A172 (cell line): ENCODE measurements around the gene SGK2. TPM values are rescaled to one million over a fixed set of nuclear protein-coding genes. Genes with fewer than 3 reads are reported as not detected.
"Not testable (repeated sequence)": the region's sequence is repeated elsewhere in the genome, so short reads cannot be mapped to it uniquely, and the experiment has no call there.

Source experiments
- DNase-seq: peaks from one replicate; pipeline ENCODE4 v3.0.0-alpha.2; 2015; ENCODE audit warnings: low spot score
- total RNA-seq: library from RNA; depleted of rRNA; stranded (reverse); fragments of >200 nt; shearing (Covaris generic); gene quantifications from 2 replicates; pipeline ENCODE4 v1.2.3, GENCODE V29; 2014

Gene SGK2
- total RNA-seq, 1 experiment from 2014 or later = not detected

GRCh38 chr20:43563429-43563828 lies 4.6 kb downstream of the SGK2 start:
- no peak for DNase-seq

GRCh38 chr20:43563991-43564390 lies 5.2 kb downstream of the SGK2 start:
- no peak for DNase-seq

DNA sequence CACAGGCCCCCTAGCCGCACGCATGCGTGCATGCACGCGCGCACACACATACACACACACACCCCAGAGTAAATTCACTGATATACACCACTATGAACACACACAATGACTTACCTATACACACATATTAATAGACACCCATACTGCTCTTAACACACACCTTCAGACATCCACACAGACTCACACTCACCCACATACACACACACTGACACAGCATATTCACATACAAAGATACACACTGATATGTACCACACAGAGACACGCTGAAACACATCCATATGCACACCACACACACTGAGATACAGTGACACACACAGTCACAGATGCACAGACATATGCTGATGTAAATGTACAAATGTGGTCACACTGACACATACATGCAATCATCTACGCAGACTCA lies 5.6 kb downstream of the SGK2 start:
- no peak for DNase-seq

DNA sequence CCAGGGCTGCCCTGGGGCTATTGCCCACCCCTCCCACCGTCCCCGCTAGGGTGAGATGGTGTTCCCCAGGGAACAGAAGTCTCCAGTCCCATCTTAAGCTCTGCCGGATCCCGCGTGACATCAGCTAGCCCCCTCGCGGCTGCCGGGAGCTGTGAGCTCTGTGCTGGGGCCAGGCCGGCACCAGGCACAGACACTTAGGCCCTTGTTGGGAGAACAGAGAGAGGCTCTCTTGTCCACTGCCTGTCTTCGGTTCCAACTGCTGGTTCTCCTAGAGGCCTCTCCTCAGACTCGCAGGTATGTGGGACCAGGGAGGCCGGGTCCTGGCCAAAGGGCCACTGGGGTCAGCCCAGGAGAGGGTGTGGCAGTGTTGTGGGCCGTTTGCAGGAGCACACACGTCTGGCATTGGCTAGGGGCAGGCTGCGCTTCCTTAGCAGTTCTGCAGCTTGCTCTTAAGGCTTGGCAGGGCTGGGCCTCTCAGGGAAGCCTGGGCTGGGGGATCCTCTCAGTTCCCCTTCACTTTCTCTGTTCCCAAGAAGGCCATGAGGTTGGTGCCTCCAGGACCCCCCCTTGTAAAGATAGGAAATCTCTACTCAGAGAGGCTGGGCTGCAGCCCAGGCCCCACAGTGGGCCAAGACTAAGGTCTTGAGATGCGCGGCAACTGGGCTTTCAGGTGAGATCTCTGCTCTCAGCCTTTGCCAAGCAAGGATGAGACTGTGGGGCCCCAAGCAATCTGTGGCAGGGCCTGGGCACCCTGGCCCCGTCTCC lies 6.3 kb downstream of the SGK2 start:
- DNase-seq = no peak

- no peak for DNase-seq
These were observed 6.9 kb downstream of the SGK2 start for GRCh38 chr20:43565758-43566104.

DNA sequence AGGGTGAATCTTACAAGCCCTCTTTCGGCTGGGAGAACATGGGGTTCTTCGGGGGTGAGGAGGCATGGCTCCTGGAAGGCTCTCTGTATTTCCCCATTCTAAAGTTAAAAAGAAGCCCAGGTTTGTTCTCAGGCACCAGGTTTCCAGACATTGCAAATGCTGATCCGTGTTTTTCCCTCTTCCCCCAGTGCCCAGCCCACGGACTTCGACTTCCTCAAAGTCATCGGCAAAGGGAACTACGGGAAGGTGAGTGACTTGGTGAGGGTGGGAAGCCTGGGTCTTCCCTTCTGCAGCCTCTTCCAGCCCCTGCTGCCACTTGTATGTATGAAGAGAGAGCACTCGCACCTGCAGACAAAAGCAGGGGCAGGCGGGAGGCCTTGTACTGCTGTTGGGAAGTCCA lies 8.7 kb downstream of the SGK2 start:
- no peak for DNase-seq

GRCh38 chr20:43568706-43569105 lies 9.9 kb downstream of the SGK2 start:
- DNase-seq = no peak

DNA sequence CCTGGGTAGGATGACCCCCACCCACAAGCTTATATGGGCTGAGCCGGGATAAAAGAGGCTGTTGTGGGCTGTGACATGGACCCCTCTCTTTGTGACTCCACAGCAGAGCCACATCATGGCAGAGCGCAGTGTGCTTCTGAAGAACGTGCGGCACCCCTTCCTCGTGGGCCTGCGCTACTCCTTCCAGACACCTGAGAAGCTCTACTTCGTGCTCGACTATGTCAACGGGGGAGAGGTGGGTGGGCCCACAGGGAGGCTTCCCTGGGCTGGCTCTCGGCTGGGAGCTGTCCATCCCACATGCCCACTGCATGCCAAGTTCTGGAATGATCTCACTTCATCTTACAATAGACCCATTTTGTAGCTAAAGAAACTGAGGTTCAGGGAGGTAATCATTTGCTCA lies 10.5 kb downstream of the SGK2 start:
- DNase-seq = no peak

DNA sequence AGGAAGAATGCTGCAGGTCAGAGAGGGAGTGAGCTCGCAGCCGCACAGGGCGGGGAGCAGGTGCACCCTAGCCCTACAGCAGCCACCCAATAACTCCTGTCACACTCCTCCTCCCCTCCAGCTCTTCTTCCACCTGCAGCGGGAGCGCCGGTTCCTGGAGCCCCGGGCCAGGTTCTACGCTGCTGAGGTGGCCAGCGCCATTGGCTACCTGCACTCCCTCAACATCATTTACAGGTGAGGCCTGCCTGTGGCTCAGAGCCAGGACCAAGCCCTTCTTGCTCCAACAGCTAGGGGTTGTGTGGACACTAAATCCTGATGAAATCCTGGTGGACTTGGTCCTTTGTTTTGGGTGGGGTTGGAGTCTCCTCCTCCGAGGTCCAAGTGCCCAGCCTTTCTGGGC lies 11.7 kb downstream of the SGK2 start:
- no peak for DNase-seq

GRCh38 chr20:43571310-43571709 lies 12.5 kb downstream of the SGK2 start:
- DNase-seq = no peak

GRCh38 chr20:43571771-43572170 lies 12.9 kb downstream of the SGK2 start:
- no peak for DNase-seq

GRCh38 chr20:43572891-43573290 lies 14.1 kb downstream of the SGK2 start:
- no peak for DNase-seq

DNA sequence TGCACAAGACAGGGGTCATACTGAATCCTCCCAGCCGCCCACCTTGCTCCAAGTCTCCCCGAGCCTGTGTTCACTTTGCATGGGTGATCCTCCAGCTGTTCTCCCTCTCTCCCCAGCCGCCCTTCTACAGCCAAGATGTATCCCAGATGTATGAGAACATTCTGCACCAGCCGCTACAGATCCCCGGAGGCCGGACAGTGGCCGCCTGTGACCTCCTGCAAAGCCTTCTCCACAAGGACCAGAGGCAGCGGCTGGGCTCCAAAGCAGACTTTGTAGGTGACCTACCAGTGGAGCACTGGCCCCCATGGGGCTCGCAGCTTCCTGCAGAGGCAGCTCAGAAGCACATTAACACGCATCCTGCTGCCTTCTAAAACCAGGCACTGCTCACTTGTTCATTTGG lies 17.3 kb downstream of the SGK2 start:
- no peak for DNase-seq

- no peak for DNase-seq
These were observed 21.3 kb downstream of the SGK2 start for GRCh38 chr20:43579861-43580793.

DNA sequence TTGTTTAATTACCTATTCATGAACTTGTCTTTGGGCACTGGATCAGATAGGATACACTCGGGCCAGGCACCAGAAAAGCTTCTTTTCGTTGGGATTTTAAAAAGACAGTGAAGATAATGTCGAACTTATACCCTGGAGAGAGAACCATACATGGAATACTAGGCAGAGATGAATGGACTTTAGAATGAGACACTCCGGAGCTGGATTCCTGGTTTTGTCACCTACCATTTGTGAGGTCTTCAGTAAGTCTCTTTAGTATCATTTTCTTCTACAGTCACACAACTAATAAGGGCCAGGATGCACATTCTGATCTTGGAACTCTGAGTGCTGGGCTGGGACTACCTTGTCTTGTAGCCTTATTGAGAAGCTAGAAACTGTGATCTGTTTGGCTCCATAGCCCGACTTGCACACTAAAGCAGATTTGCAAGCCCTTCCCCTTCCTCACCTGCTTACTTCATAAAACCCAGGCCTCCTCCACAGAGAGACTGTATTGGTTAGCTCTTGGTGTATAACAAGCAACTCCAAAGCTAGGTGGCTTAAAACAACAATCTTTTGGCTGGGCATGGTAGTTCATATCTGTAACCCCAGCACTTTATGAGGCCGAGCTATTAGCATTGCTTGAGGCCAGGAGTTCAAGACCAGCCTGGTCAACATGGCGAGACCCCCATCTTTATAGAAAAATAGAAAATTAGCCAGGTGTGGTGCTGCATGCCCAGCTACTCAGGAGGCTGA lies 24.5 kb downstream of the SGK2 start:
- DNase-seq = no peak

GRCh38 chr20:43583982-43584432 lies 25.2 kb downstream of the SGK2 start:
- peak; percentile 48 for DNase-seq

GRCh38 chr20:43584448-43585136 lies 25.8 kb downstream of the SGK2 start:
- no peak for DNase-seq

GRCh38 chr20:43586641-43587040 lies 27.8 kb downstream of the SGK2 start:
- DNase-seq = no peak

DNA sequence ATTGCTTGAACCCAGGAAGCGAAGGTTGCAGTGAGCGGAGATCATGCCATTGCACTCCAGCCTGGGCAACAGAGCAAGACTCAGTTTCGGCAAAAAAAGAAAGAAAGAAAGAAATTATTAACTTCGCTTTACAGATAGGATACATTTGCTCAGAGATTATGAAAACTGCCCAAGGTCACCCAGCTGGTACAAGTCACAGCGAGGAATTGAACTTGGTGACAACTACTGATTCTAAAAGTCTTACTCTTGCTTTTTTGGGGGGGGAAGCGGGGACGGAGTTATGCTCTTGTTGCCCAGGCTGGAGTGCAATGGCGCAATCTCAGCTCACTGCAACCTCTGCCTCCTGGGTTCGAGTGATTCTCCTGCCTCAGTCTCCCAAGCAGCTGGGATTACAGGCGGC lies 29.7 kb downstream of the SGK2 start:
- not testable (repeated sequence) for DNase-seq

DNA sequence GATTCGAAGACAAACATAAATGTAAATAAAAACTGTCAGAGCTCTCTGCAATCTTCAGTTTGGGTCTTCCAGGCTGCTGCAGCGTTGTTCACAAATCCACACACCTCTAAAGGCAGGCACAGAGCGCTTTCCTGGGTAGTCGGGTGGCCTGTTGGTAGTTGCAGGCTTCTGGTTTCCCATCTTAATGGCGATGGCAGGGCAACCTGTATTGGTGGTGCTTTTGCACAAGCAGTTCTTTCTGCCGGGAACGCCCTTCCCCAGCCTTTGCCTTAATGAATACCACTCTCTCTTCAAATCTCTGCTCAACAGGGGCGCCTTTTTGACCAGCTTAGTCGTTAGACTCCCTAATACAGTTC lies 31.2 kb downstream of the SGK2 start:
- peak; percentile 17 for DNase-seq

DNA sequence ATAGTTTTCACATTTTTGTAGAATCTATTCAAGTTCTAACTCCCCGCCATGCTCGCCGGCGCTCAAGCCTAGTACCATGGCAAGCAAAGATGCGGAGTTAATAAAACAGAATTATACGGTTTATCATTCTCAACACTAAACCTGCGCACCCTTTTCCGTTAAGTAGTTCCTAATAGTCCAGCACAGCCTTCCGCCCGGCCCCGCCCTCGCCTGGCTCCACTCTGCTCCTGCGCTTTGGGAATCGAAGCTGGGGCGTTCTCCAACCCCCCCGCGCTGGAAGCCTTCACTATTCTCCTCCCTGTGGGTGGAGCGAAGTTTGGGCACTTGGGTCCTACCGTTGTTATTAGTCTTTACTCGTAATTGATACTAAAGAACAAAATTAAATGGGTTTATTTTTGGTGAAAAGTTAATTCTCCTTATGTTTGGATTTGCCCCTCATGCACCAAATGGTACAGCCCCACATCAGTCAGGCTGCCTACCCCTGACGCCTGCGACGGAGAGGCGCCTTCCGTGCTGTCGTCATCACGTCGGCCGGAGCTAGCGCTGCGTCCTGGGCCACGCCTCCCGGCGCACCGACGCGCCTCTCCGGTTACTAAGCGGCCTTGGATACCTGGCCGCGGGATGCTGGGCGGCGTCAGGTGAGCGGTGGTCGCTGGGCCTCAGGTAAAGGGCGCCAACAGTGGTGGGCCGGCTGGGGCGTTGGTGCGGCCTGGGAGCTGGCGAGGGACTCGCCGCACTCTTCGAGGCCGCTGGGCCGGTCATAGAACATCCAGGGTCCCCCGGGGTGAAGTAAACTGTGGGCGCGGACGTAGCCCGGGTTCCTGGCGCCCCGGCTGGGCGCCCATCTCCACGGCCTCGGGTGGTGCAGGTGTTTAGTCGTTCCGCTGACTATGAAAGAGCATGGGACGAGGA lies 31.8 kb downstream of the SGK2 start, which contains the start of gene IFT52:
IFT52 (plus strand) TSS at position 546 of the 912 bp plus-strand sequence. CDS start 3,762 bp downstream, outside the sequence.
- DNase-seq = peak; percentile 86
